Adrenal gland (tissue), 12 donors: ENCODE measurements around the gene SGPL1. TPM values are rescaled to one million over a fixed set of nuclear protein-coding genes. Genes with fewer than 3 reads are reported as not detected.

Experiments
- DNase-seq, 7 donors: peaks; one replicate each; pipeline ENCODE4 v3.0.0-alpha.2; 2019 to 2020
- H3K27ac ChIP-seq, 5 donors: fragments of 200-600 bp; sonication (generic) in 4 of 5; 1 replicate in 3 of 5; 2 replicates in 2 of 5; pipeline versions ENCODE4 v1.5.1 to v1.8.0; 2016 to 2020; ENCODE audit warnings: mild to moderate bottlenecking in 1 of 5
- H3K27me3 ChIP-seq: fragments of 200-600 bp; 2 replicates; pipeline ENCODE4 v1.8.0; 2021
- H3K36me3 ChIP-seq, 2 donors: fragments of 200-600 bp; replicated peaks in 1 of 2; 1 replicate in 1 of 2; 2 replicates in 1 of 2; pipeline versions ENCODE4 v1.5.1 to v1.8.0; 2018 to 2022
- H3K4me1 ChIP-seq, 2 donors: fragments of 200-600 bp; replicated peaks in 1 of 2; 1 replicate in 1 of 2; 2 replicates in 1 of 2; pipeline versions ENCODE4 v1.5.1 to v1.8.0; 2018 to 2021
- H3K4me3 ChIP-seq, 4 donors: fragments of 200-600 bp; sonication (generic) in 3 of 4; one replicate each; pipeline ENCODE4 v1.5.1; 2016 to 2018
- H3K9me3 ChIP-seq, 3 donors: fragments of 200-600 bp; sonication (generic) in 1 of 3; replicated peaks in 1 of 3; 1 replicate in 2 of 3; 2 replicates in 1 of 3; pipeline versions ENCODE4 v1.5.1 to v1.8.0; 2016 to 2021
- POLR2A ChIP-seq, 2 donors: fragments of 450-650 bp; IDR thresholded peaks; one replicate each; pipeline ENCODE4 v1.6.1; 2017; ENCODE audit warnings: antibody characterized with exemption in 2 of 2, mild to moderate bottlenecking in 2 of 2, moderate library complexity in 1 of 2
- WGBS, 4 donors: extraction: QIAGEN DNeasy Blood & Tissue Kit in 2 of 4; methylation state at CpG; one replicate each; pipeline versions ENCODE4 v1.1.5 to v1.1.7; 2013 to 2017; 5-methylcytosine and 5-hydroxymethylcytosine counted together
- intact Hi-C, 2 donors: fragments of 100-400 bp; cut with DNase I; formaldehyde crosslinking; loops; one replicate each; pipeline versions ENCODE4 v1.14.1 to v1.15.0; 2022 to 2023
- polyA plus RNA-seq, 3 donors: library from polyadenylated mRNA; stranded (reverse); fragments of 200-250 nt in 2 of 3; fragments of 350-450 nt in 1 of 3; fragmentation: Illumina TruSeq in 1 of 3; extraction: RNeasy Lipid Tissue Mini Kit (QIAGEN cat#74804) in 1 of 3; gene quantifications; one replicate each; pipeline ENCODE4 v1.2.3, GENCODE V29; 2013 to 2014
- total RNA-seq, 9 donors: library from RNA; depleted of rRNA in 4 of 9; stranded (reverse); fragments of >200 nt in 4 of 9; fragments of 120-200 nt in 1 of 9; fragmentation: NEBNext Ultra II Directional in 1 of 9; extraction: Animal tissue kit (Norgen Biotek cat#: 25700) in 1 of 9; gene quantifications; one replicate each; pipeline versions ENCODE4 v1.1.0 to v1.2.4, GENCODE V29; 2013 to 2023
- TF ChIP-seq, protein P1 (sequence below), 6 experiments: fragments of 450-650 bp in 4 of 6; fragments of 200-600 bp in 2 of 6; sonication (generic) in 1 of 6; IDR thresholded peaks; 1 replicate in 5 of 6; 2 replicates in 1 of 6; pipeline versions ENCODE4 v1.5.1 to v1.8.0; 2016 to 2021; ENCODE audit warnings: antibody characterized with exemption in 6 of 6, mild to moderate bottlenecking in 2 of 6, moderate library complexity in 1 of 6
- donor health status: healthy with polysubstance abuse.
- donor health status: Bipolar disorder and iron deficiency.
- donor health status: DM: yes; HTN: yes; CAD: no.
- donor health status: DM: no; HTN: no; CAD: no.
- donor health status: DM: no; HTN: no; CAD: no.
- donor health status: DM: yes; HTN: yes; CAD: no.

Gene SGPL1
- total and polyA plus RNA-seq, 12 donors: 8.7 to 47.9 (median 33.2) TPM

DNA sequence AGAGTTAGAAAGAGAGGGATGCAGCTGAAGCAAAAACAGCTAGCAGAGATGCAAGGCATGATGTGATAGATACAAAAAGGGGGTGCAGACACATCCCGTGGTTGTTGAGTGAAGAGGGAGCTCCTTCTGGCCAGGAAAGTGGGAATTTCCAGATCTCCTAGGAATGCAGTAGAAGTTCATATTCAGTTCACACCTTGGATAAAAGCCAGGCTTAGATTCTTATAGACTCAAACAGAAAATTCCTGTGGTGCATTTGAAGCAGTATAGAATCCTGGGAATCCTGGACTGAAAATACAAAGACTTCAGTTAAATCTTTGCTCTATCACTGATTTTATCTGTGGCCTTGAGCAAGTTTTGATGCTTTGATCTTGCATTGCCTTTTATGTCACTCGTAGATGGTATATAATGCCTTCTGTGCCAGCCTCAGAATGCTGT, 33.9 kb downstream of the SGPL1 start:
- H3K9me3 ChIP-seq: no peaks in the 10 kb centered on the region
- 39 to 57% (median 46%) methylated on average over 2 of the region's 2 CpGs for WGBS, 4 donors
- intact Hi-C loops: no loop called here
- H3K36me3 ChIP-seq: peaks cover 0 to 11% of the 10 kb centered on the region in 2 donors
- TF ChIP-seq, protein P1, sequence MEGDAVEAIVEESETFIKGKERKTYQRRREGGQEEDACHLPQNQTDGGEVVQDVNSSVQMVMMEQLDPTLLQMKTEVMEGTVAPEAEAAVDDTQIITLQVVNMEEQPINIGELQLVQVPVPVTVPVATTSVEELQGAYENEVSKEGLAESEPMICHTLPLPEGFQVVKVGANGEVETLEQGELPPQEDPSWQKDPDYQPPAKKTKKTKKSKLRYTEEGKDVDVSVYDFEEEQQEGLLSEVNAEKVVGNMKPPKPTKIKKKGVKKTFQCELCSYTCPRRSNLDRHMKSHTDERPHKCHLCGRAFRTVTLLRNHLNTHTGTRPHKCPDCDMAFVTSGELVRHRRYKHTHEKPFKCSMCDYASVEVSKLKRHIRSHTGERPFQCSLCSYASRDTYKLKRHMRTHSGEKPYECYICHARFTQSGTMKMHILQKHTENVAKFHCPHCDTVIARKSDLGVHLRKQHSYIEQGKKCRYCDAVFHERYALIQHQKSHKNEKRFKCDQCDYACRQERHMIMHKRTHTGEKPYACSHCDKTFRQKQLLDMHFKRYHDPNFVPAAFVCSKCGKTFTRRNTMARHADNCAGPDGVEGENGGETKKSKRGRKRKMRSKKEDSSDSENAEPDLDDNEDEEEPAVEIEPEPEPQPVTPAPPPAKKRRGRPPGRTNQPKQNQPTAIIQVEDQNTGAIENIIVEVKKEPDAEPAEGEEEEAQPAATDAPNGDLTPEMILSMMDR (IDR thresholded peaks at IDR 0.05): no peak
- TF ChIP-seq POLR2A (IDR thresholded peaks at IDR 0.05): no peak
- H3K27me3 ChIP-seq: no peaks in the 10 kb centered on the region
- no peak for DNase-seq
- peaks cover 0 to 35% of the 10 kb centered on the region in 2 donors for H3K4me1 ChIP-seq
- H3K27ac ChIP-seq: no peak overlapping the region
- H3K4me3 ChIP-seq: no peak overlapping the region

DNA sequence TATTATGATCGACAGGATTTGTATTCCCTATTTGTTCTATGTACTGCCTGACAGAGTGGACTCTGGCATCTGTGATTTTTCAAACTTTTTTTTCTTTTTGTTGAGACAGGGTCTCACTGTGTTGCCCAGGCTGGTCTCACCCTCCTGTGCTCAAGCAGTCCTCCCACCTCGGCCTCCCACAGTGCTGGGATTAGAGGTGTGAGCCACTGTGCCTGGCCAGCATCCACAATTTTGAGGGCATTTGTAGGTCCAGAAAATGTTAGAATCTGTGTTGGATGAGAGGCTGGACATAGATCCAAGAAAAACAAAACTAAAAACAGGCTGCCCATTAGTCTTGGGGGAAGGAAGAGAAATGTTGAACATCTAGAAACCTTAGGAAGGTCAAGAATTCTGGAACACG, 34.3 kb downstream of the SGPL1 start:
- Histone ChIP-seq H3K9me3 (no peaks in the 10 kb centered on the region), H3K4me1 (peaks cover 0 to 35% of the 10 kb centered on the region in 2 donors), H3K27me3 (no peaks in the 10 kb centered on the region), H3K36me3 (peaks cover 0 to 15% of the 10 kb centered on the region in 2 donors), H3K27ac (no peak overlapping the region), H3K4me3 (no peak overlapping the region)
- intact Hi-C loops: no loop called here
- no peak for DNase-seq
- TF ChIP-seq POLR2A (IDR thresholded peaks at IDR 0.05): no peak
- TF ChIP-seq, protein P1 (IDR thresholded peaks at IDR 0.05): no peak
- WGBS, 4 donors: 65 to 77% (median 73%) methylated on average over 3 of the region's 3 CpGs

DNA sequence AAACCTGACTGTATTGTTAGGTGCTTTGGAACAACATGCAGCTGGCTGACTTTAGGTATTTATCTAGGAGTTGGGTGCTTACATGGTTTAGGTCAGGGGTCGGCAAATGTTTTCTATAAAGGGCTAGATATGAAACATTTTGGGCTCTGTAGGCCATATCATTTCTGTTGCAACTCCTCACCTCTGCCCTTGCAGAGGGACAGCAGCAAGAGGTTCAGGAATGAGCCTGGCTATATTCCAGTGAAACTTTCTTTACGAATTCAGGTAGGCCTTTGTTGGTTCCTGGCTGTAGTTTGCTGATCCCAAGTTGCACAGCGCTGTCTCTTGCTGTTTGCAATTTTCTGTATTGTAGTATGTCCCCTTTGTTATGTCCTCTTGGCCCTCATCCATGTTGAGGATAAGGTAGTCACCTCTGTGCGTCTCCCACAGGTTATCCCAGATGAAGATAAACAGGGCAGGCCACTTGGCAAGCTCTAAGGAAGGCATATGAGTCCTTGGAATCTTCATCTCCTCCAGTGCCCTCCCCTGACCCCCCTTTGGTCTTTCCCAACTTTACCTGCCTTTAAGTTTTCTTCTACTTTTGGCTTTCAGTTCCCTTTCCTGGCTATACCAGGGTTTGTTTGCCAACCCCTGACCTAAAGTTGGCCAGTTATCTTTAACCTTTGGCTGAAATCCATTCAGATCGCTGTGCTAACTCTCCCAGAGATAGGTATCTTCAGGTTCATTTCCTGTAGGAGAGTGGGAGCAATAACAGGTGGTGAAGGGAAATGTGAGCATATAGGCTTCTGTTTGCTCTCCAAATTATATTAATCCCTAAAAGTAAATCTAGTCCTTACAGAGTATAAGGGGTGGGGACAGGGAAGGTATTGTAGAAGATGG, 36.1 kb downstream of the SGPL1 start:
- Histone ChIP-seq H3K4me3 (no peak overlapping the region), H3K9me3 (no peaks in the 10 kb centered on the region), H3K27me3 (no peaks in the 10 kb centered on the region), H3K4me1 (peaks cover 0 to 37% of the 10 kb centered on the region in 2 donors), H3K27ac (no peak overlapping the region), H3K36me3 (peaks cover 0 to 15% of the 10 kb centered on the region in 2 donors)
- no peak for DNase-seq
- TF ChIP-seq POLR2A (IDR thresholded peaks at IDR 0.05): no peak
- TF ChIP-seq, protein P1 (IDR thresholded peaks at IDR 0.05): no peak
- 80 to 88% (median 85%) methylated on average over 5 of the region's 5 CpGs for WGBS, 4 donors
- intact Hi-C loops: no loop called here

DNA sequence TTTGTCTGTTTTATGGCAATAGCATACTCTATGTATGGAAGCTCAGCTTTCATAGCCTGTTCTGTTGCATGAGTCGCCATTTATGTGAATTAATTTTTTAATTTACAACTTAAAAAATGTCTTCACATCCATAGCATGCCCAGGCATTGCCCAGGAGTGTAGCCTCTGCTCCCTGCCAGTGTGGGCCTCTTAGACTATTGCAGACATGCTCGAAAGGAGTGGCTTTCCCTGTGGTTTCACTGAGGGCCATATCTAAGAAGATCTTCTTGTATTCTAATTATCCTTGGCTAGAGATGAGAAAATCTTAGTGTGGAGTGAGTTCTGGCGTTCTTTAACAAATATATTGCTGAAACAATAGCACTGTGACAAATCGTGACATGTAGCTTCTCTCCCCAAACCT, 37.3 kb downstream of the SGPL1 start:
- no peak for TF ChIP-seq POLR2A (IDR thresholded peaks at IDR 0.05)
- TF ChIP-seq, protein P1 (IDR thresholded peaks at IDR 0.05): no peak
- H3K4me3 ChIP-seq: no peak overlapping the region
- no peak overlapping the region for H3K27ac ChIP-seq
- 88 to 92% (median 91%) methylated on average over 4 of the region's 4 CpGs for WGBS, 4 donors
- H3K9me3 ChIP-seq: no peaks in the 10 kb centered on the region
- intact Hi-C loops: no loop called here
- no peak for DNase-seq
- no peaks in the 10 kb centered on the region for H3K27me3 ChIP-seq
- peaks cover 0 to 37% of the 10 kb centered on the region in 2 donors for H3K4me1 ChIP-seq
- H3K36me3 ChIP-seq: peaks cover 0 to 19% of the 10 kb centered on the region in 2 donors
